ENCODE results near the gene SLC16A2.
A peak's percentile ranks its signal among the peaks of the same experiment; 100 is the strongest.
"Not testable (repeated sequence)": the region's sequence is repeated elsewhere in the genome, so short reads cannot be mapped to it uniquely, and the experiment has no call there.

SLC16A2 gene

DNA sequence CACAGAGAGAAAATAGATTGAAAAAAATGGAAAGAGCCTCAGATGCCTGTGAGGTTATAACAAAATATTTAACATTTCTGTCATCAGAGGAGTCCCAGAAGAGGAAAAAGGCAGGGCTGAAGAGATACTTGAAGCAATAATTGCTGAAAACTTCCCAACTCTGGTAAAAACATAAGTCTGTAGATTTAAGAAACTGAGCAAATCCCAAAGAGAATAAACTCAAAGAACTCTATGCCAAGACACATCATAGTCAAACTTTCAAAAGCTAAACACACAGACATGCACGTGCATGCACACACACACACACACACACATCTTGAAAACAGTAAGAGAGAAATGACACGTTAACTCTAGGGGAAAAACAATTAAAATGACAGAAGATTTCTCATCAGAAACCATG lies 94.1 kb downstream of the SLC16A2 start:
- Histone ChIP-seq H3K4me3 (ENCODE audit: low read depth in 1 of 5, low read length in 5 of 5) (no peak overlapping the region), H3K9me3 (ENCODE audit: control insufficient read depth in 5 of 5, low read length in 5 of 5) (peaks cover 0 to 2% (median 0%) of the 10 kb centered on the region in 5 donors), H3K27ac (ENCODE audit: low read depth, low read length) (no peak overlapping the region), H3K4me1 (ENCODE audit: control insufficient read depth in 5 of 5, insufficient read depth in 5 of 5, low read length in 5 of 5) (peaks cover 0 to 5% (median 0%) of the 10 kb centered on the region in 5 donors), H3K27me3 (ENCODE audit: control insufficient read depth in 5 of 5, insufficient read depth in 4 of 5, low read length in 5 of 5) (peaks cover 0 to 11% (median 2%) of the 10 kb centered on the region in 5 donors), H3K36me3 (ENCODE audit: control insufficient read depth in 5 of 5, insufficient read depth in 5 of 5, low read length in 5 of 5) (no peaks in the 10 kb centered on the region), H3K9ac (ENCODE audit: low read length in 5 of 5) (no peak overlapping the region)

DNA sequence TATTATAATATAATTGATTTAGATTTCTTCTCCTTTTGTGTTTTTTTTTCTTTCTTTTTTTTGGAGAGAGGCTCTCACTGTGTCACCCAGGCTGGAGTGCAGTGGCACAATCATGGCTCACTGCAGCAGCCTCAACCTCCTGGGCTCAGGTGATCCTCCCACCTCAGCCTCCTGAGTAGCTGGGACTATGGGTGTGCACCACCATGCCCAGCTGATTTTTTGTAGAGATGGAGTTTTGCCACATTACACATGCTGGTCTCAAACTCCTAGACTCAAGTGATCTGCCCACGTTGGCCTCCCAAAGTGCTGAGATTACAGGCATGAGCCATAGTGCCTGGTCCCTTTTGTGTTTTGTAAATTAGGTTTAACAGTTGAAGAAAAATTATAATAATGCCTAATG lies 94.7 kb downstream of the SLC16A2 start:
- peaks cover 0 to 11% (median 3%) of the 10 kb centered on the region in 5 donors for H3K27me3 ChIP-seq (ENCODE audit: control insufficient read depth in 5 of 5, insufficient read depth in 4 of 5, low read length in 5 of 5)
- H3K4me3 ChIP-seq (ENCODE audit: low read depth in 1 of 5, low read length in 5 of 5); H3K36me3 ChIP-seq (ENCODE audit: control insufficient read depth in 5 of 5, insufficient read depth in 5 of 5, low read length in 5 of 5); H3K9ac ChIP-seq (ENCODE audit: low read length in 5 of 5); H3K27ac ChIP-seq (ENCODE audit: low read depth, low read length); H3K9me3 ChIP-seq (ENCODE audit: control insufficient read depth in 5 of 5, low read length in 5 of 5); H3K4me1 ChIP-seq (ENCODE audit: control insufficient read depth in 5 of 5, insufficient read depth in 5 of 5, low read length in 5 of 5): not testable (repeated sequence)

DNA sequence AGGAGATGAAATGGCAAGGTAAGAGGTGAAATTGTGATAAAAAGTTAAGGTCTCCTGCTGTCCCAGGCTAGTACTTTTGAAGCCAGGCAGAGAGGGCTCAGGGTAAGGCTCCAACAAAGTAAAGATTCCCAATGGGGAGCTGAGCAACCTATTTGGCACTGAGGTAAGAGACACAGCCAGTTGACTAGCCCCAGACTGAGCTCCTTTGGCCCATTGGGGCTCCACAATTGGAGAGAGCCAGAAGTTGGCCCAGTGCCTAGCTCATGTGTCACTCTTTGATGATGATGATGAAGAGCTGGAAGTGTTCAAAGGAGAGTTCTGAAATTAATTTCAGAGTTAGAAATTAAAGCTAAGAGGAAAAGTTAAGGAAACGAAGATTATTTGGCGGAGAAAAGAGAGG lies 98.6 kb downstream of the SLC16A2 start:
- Histone ChIP-seq H3K4me3 (ENCODE audit: low read depth in 1 of 5, low read length in 5 of 5) (no peak overlapping the region), H3K36me3 (ENCODE audit: control insufficient read depth in 5 of 5, insufficient read depth in 5 of 5, low read length in 5 of 5) (no peaks in the 10 kb centered on the region), H3K4me1 (ENCODE audit: control insufficient read depth in 5 of 5, insufficient read depth in 5 of 5, low read length in 5 of 5) (peaks cover 0 to 15% (median 7%) of the 10 kb centered on the region in 5 donors), H3K27me3 (ENCODE audit: control insufficient read depth in 5 of 5, insufficient read depth in 4 of 5, low read length in 5 of 5) (peaks cover 0 to 6% (median 4%) of the 10 kb centered on the region in 5 donors), H3K9me3 (ENCODE audit: control insufficient read depth in 5 of 5, low read length in 5 of 5) (peaks cover 0 to 2% (median 0%) of the 10 kb centered on the region in 5 donors), H3K27ac (ENCODE audit: low read depth, low read length) (peak overlapping the region; percentile 22), H3K9ac (ENCODE audit: low read length in 5 of 5) (no peak overlapping the region)

DNA sequence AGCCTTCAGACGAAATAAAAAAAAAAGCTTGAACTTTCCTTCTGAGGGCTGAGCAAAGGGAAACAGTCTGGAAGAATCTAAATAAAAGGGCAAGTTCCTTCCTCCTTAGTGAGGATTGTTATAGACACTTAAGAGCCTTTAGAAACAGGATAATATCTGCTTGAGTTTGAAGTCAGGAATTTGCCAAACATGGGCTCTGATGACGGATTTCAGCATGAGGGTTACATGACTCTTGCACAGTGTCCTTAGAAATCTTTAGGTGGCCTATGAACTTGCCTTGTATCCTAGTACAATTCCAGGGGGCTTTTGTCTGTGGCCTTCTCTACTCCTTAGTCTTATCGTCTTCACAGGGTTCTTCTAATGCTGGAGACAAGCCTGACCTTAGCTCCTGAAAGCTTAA lies 99.0 kb downstream of the SLC16A2 start:
- H3K27me3 ChIP-seq (ENCODE audit: control insufficient read depth in 5 of 5, insufficient read depth in 4 of 5, low read length in 5 of 5), result peaks cover 0 to 6% (median 4%) of the 10 kb centered on the region in 5 donors
- no peaks in the 10 kb centered on the region for H3K36me3 ChIP-seq (ENCODE audit: control insufficient read depth in 5 of 5, insufficient read depth in 5 of 5, low read length in 5 of 5)
- no peak overlapping the region for H3K4me3 ChIP-seq (ENCODE audit: low read depth in 1 of 5, low read length in 5 of 5)
- H3K27ac ChIP-seq (ENCODE audit: low read depth, low read length), result peak overlapping the region; percentile 22
- peaks cover 0 to 15% (median 7%) of the 10 kb centered on the region in 5 donors for H3K4me1 ChIP-seq (ENCODE audit: control insufficient read depth in 5 of 5, insufficient read depth in 5 of 5, low read length in 5 of 5)
- H3K9me3 ChIP-seq (ENCODE audit: control insufficient read depth in 5 of 5, low read length in 5 of 5), result peaks cover 0 to 2% (median 0%) of the 10 kb centered on the region in 5 donors
- no peak overlapping the region for H3K9ac ChIP-seq (ENCODE audit: low read length in 5 of 5)

DNA sequence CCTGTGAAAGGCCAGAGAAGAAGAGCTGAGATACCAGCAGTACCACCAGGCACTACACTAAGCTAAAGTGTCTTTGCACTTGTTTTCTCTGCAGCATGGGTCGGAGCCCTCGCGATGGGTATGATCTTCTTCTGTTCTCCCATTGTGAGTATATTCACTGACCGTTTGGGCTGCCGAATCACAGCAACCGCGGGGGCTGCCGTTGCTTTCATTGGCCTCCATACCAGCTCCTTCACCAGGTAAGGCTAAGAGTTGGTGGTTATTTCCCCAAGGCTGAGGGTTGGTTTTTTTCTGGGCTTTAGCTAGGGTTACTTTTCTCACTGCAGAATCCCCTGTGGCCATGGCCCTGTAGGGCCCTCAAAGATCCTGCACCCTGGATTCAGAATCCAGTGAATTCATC lies 99.6 kb downstream of the SLC16A2 start:
- no peaks in the 10 kb centered on the region for H3K36me3 ChIP-seq (ENCODE audit: control insufficient read depth in 5 of 5, insufficient read depth in 5 of 5, low read length in 5 of 5)
- H3K27me3 ChIP-seq (ENCODE audit: control insufficient read depth in 5 of 5, insufficient read depth in 4 of 5, low read length in 5 of 5), result peaks cover 0 to 6% (median 4%) of the 10 kb centered on the region in 5 donors
- no peak overlapping the region for H3K4me3 ChIP-seq (ENCODE audit: low read depth in 1 of 5, low read length in 5 of 5)
- H3K27ac ChIP-seq (ENCODE audit: low read depth, low read length), result no peak overlapping the region
- H3K9ac ChIP-seq (ENCODE audit: low read length in 5 of 5), result no peak overlapping the region
- H3K9me3 ChIP-seq (ENCODE audit: control insufficient read depth in 5 of 5, low read length in 5 of 5), result peaks cover 0 to 2% (median 0%) of the 10 kb centered on the region in 5 donors
- peaks cover 0 to 15% (median 7%) of the 10 kb centered on the region in 5 donors for H3K4me1 ChIP-seq (ENCODE audit: control insufficient read depth in 5 of 5, insufficient read depth in 5 of 5, low read length in 5 of 5)

DNA sequence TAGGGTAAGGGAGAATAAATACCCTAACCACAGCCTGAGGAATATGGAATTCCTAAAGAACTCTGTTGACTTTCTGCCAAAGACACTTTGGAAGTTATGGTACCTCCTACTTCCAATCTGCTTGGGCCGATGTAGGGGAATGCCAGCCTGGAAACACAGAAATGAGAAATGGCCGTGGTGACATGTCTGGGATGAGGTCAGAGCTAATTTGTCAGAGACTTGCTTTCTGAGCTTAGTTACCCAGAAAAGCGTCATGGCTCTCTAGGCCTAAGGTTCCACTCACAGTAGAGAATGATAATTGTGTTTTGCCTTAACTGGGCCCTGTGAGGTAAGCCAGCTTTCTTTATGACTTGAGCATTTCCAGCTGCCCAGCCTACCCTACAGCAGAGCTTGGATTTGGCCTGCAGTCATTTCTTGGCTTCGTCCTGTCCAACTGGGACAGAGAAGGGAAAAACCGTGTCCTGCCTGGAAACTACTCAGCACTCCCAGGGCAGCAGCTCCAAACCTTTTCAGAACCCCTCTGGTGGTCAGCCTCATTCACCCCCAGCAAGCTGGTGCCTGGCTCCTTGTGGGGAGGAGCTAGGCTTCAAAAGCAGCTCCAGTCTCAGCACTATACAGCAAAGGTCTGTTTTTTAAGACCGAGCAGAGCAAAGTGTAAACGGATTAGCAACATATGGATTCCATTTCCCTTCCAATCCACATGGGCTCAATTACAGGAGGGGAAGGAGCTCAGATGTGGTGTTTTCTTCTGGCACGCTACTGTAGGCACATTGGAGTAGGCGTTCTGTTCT lies 100.9 kb downstream of the SLC16A2 start:
- no peaks in the 10 kb centered on the region for H3K36me3 ChIP-seq (ENCODE audit: control insufficient read depth in 5 of 5, insufficient read depth in 5 of 5, low read length in 5 of 5)
- no peaks in the 10 kb centered on the region for H3K9me3 ChIP-seq (ENCODE audit: control insufficient read depth in 5 of 5, low read length in 5 of 5)
- H3K27me3 ChIP-seq (ENCODE audit: control insufficient read depth in 5 of 5, insufficient read depth in 4 of 5, low read length in 5 of 5), result peaks cover 0 to 6% (median 4%) of the 10 kb centered on the region in 5 donors
- H3K9ac ChIP-seq (ENCODE audit: low read length in 5 of 5), result no peak overlapping the region
- H3K4me3 ChIP-seq (ENCODE audit: low read depth in 1 of 5, low read length in 5 of 5), result no peak overlapping the region
- peak overlapping the region; percentile 63 for H3K27ac ChIP-seq (ENCODE audit: low read depth, low read length)
- H3K4me1 ChIP-seq (ENCODE audit: control insufficient read depth in 5 of 5, insufficient read depth in 5 of 5, low read length in 5 of 5), result peaks cover 0 to 15% (median 7%) of the 10 kb centered on the region in 5 donors

DNA sequence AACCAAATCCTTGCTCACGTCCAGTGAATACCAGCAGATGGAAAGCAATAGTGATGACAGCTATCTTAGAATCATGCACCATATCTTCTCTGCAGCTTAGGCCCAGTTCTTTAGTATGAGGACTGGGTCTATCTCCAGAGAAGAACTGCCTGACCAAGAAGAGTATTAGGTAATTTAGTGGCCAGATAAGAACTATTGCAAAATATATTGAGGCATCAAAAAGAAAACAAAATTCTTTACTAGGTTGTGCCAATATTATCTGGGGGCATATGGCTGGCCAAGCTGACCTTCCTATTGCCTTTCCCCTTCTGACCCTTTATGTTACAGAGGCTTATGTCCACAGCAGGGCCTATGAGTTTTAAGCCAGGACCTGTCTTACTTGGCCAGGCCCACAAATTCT lies 101.9 kb downstream of the SLC16A2 start:
- Histone ChIP-seq H3K4me3 (ENCODE audit: low read depth in 1 of 5, low read length in 5 of 5) (no peak overlapping the region), H3K27me3 (ENCODE audit: control insufficient read depth in 5 of 5, insufficient read depth in 4 of 5, low read length in 5 of 5) (peaks cover 0 to 6% (median 4%) of the 10 kb centered on the region in 5 donors), H3K4me1 (ENCODE audit: control insufficient read depth in 5 of 5, insufficient read depth in 5 of 5, low read length in 5 of 5) (peaks cover 0 to 15% (median 7%) of the 10 kb centered on the region in 5 donors), H3K9me3 (ENCODE audit: control insufficient read depth in 5 of 5, low read length in 5 of 5) (no peaks in the 10 kb centered on the region), H3K9ac (ENCODE audit: low read length in 5 of 5) (no peak overlapping the region), H3K36me3 (ENCODE audit: control insufficient read depth in 5 of 5, insufficient read depth in 5 of 5, low read length in 5 of 5) (no peaks in the 10 kb centered on the region), H3K27ac (ENCODE audit: low read depth, low read length) (no peak overlapping the region)

DNA sequence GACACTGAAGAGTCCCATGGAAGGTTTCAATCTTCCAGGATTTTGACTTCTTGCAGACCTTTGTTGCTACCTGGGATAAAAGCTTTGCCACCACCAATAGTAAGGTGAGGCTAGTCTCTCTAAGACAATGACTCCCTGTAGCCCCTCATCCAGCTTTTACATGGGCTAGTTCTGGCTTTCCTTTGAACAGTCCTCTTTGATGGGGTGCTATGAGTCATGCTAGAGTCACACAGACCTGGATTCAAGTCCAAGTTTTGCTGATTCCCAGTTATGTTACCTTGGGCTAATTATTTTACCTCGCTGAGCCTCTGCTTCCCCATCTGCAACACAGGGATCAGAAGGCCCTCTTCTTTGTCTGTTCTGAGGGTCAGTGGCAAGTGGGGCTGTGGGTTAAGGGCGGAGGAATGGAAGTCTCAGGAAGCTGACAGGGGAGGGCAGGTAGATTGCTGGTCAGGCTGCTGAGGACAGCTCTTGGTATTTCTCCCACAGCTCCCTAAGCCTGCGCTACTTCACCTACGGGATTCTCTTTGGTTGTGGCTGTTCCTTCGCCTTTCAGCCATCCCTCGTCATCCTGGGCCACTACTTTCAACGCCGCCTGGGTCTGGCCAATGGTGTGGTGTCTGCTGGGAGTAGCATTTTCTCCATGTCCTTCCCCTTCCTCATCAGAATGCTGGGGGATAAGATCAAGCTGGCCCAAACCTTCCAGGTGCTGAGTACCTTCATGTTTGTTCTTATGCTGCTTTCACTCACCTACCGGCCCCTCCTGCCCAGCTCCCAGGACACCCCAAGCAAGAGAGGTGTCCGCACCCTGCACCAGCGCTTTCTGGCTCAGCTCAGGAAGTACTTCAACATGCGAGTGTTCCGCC lies 102.8 kb downstream of the SLC16A2 start:
- Histone ChIP-seq H3K27me3 (ENCODE audit: control insufficient read depth in 5 of 5, insufficient read depth in 4 of 5, low read length in 5 of 5) (peaks cover 0 to 6% (median 4%) of the 10 kb centered on the region in 5 donors), H3K9ac (ENCODE audit: low read length in 5 of 5) (no peak overlapping the region), H3K4me3 (ENCODE audit: low read depth in 1 of 5, low read length in 5 of 5) (no peak overlapping the region), H3K36me3 (ENCODE audit: control insufficient read depth in 5 of 5, insufficient read depth in 5 of 5, low read length in 5 of 5) (no peaks in the 10 kb centered on the region), H3K27ac (ENCODE audit: low read depth, low read length) (no peak overlapping the region), H3K4me1 (ENCODE audit: control insufficient read depth in 5 of 5, insufficient read depth in 5 of 5, low read length in 5 of 5) (peaks cover 0 to 15% (median 7%) of the 10 kb centered on the region in 5 donors), H3K9me3 (ENCODE audit: control insufficient read depth in 5 of 5, low read length in 5 of 5) (no peaks in the 10 kb centered on the region)

DNA sequence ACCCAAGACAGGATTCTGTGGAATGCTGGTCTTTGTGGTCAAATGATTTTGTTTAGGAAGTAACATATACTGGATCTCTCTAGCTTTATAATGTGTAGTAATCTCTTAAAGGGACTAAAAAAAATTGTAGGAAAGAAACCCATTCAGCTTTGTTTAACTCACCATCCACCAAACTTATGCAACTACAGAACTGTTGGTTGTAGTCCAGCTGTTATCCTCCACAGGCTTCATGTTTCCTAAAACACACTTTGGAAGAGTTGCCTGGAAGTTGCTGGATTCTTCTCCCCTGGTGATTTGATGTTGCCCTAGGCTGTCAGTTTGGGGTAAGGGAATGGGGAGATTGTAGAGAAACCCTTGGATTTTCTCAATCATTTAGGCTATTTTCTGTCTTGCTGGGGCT lies 103.8 kb downstream of the SLC16A2 start:
- Histone ChIP-seq H3K9me3 (ENCODE audit: control insufficient read depth in 5 of 5, low read length in 5 of 5) (no peaks in the 10 kb centered on the region), H3K4me1 (ENCODE audit: control insufficient read depth in 5 of 5, insufficient read depth in 5 of 5, low read length in 5 of 5) (peaks cover 0 to 15% (median 7%) of the 10 kb centered on the region in 5 donors), H3K27ac (ENCODE audit: low read depth, low read length) (no peak overlapping the region), H3K36me3 (ENCODE audit: control insufficient read depth in 5 of 5, insufficient read depth in 5 of 5, low read length in 5 of 5) (no peaks in the 10 kb centered on the region), H3K9ac (ENCODE audit: low read length in 5 of 5) (no peak overlapping the region), H3K4me3 (ENCODE audit: low read depth in 1 of 5, low read length in 5 of 5) (no peak overlapping the region), H3K27me3 (ENCODE audit: control insufficient read depth in 5 of 5, insufficient read depth in 4 of 5, low read length in 5 of 5) (peaks cover 0 to 6% (median 4%) of the 10 kb centered on the region in 5 donors)

DNA sequence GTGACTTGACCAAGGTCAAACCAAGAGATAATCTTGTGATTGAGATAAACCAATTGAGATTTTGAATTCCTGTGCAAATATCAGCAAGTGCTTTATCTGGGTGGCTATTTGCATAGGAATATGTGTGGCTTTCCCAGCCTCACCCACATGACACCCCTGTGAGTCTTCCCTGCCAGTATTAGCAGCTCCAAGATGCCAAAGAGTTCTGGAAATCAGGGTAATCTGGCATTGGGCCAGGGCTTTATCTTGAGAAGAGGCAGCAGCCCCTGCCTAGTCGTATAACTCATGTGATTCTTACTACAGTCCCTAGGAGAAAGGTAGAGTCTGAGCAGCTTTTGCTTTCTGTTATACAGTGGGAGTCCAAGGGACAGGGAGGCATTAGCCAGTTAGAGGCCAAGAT lies 105.5 kb downstream of the SLC16A2 start:
- Histone ChIP-seq H3K36me3 (ENCODE audit: control insufficient read depth in 5 of 5, insufficient read depth in 5 of 5, low read length in 5 of 5) (peaks cover 0 to 5% (median 0%) of the 10 kb centered on the region in 5 donors), H3K27ac (ENCODE audit: low read depth, low read length) (no peak overlapping the region), H3K27me3 (ENCODE audit: control insufficient read depth in 5 of 5, insufficient read depth in 4 of 5, low read length in 5 of 5) (peaks cover 0 to 10% (median 2%) of the 10 kb centered on the region in 5 donors), H3K4me3 (ENCODE audit: low read depth in 1 of 5, low read length in 5 of 5) (no peak overlapping the region), H3K9me3 (ENCODE audit: control insufficient read depth in 5 of 5, low read length in 5 of 5) (no peaks in the 10 kb centered on the region), H3K9ac (ENCODE audit: low read length in 5 of 5) (no peak overlapping the region), H3K4me1 (ENCODE audit: control insufficient read depth in 5 of 5, insufficient read depth in 5 of 5, low read length in 5 of 5) (peaks cover 0 to 15% (median 7%) of the 10 kb centered on the region in 5 donors)

Measured in subcutaneous abdominal adipose tissue (tissue), 5 donors.